CD4-positive, alpha-beta T cell (primary cell): Measurements from ENCODE around the gene KCNMA1. TPM values are rescaled to one million over a fixed set of nuclear protein-coding genes. Genes with fewer than 3 reads are reported as not detected.

Experiments
- ATAC-seq: fragments of 200-7000 bp; cut with Tn5 transposase; one replicate; pipeline ENCODE4 v1.10.0; 2022; ENCODE audit warnings: mild to moderate bottlenecking; ENCODE audit not compliant: poor library complexity
- CTCF ChIA-PET: fragments of 350-600 bp; sonication (Branson Sonifier 250); formaldehyde crosslinking; loops from one replicate; lab custom pipeline; 2021; ENCODE audit warnings: antibody characterized with exemption, inconsistent platforms; lab: Charles Lee
- POLR2A ChIA-PET: fragments of 350-600 bp; sonication (Branson Sonifier 250); formaldehyde crosslinking; loops from one replicate; lab custom pipeline; 2021; ENCODE audit warnings: antibody characterized with exemption, inconsistent platforms; lab: Charles Lee
- DNase-seq, 14 experiments: peaks; one replicate each; pipeline ENCODE4 v3.0.0-alpha.2; 2013 to 2020; ENCODE audit warnings: mixed read lengths in 2 of 14
- H3K27ac ChIP-seq, 2 donors: one replicate each; pipeline versions ENCODE4 v1.5.1 to v1.7.0; 2013; ENCODE audit warnings: low read length in 2 of 2, low read depth in 1 of 2, mild to moderate bottlenecking in 1 of 2
- H3K27me3 ChIP-seq, 2 experiments: 1 replicate in 1 of 2; 2 replicates in 1 of 2; pipeline versions ENCODE4 v1.6.1 to v1.7.0; 2013; ENCODE audit warnings: low read length in 2 of 2, control low read depth in 1 of 2, mild to moderate bottlenecking in 1 of 2, moderate library complexity in 1 of 2; ENCODE audit not compliant: insufficient read depth in 2 of 2, control insufficient read depth in 1 of 2
- H3K36me3 ChIP-seq: one replicate; pipeline ENCODE4 v1.6.1; 2013; ENCODE audit warnings: low read length, control low read depth; ENCODE audit not compliant: insufficient read depth
- H3K4me1 ChIP-seq: one replicate; pipeline ENCODE4 v1.6.1; 2013; ENCODE audit warnings: low read length, control low read depth; ENCODE audit not compliant: insufficient read depth
- H3K4me3 ChIP-seq: one replicate; pipeline ENCODE4 v1.5.1; 2013; ENCODE audit warnings: mild to moderate bottlenecking, low read length, moderate library complexity
- H3K9me3 ChIP-seq, 2 experiments: 1 replicate in 1 of 2; 2 replicates in 1 of 2; pipeline versions ENCODE4 v1.6.1 to v1.7.0; 2013; ENCODE audit warnings: low read length in 2 of 2, mild to moderate bottlenecking in 2 of 2, control low read depth in 1 of 2, moderate library complexity in 1 of 2; ENCODE audit not compliant: control insufficient read depth in 1 of 2, insufficient read depth in 1 of 2
- H3K27ac Mint-ChIP-seq: one replicate; pipeline ENCODE4 v1.8.0; 2020; ENCODE audit warnings: mixed read lengths
- H3K27me3 Mint-ChIP-seq: one replicate; pipeline ENCODE4 v1.8.0; 2021; ENCODE audit warnings: mixed read lengths
- H3K36me3 Mint-ChIP-seq: one replicate; pipeline ENCODE4 v1.8.0; 2021; ENCODE audit warnings: low read depth, mixed read lengths
- H3K4me1 Mint-ChIP-seq: one replicate; pipeline ENCODE4 v1.8.0; 2021; ENCODE audit warnings: low read depth, mixed read lengths
- H3K4me3 Mint-ChIP-seq: one replicate; pipeline ENCODE4 v1.8.0; 2020; ENCODE audit warnings: mild to moderate bottlenecking, mixed read lengths
- H3K9me3 Mint-ChIP-seq: one replicate; pipeline ENCODE4 v1.8.0; 2020; ENCODE audit warnings: mixed read lengths
- intact Hi-C, 2 experiments: fragments of 100-400 bp; cut with DNase I in 1 of 2; cut with micrococcal nuclease in 1 of 2; formaldehyde crosslinking; loops; one replicate each; pipeline versions ENCODE4 v1.15.1 to v1.9.0; 2023 to 2025; cut with DNase I, micrococcal nuclease
- total RNA-seq, 174 experiments: library from RNA in 2 of 174; stranded (reverse) in 2 of 174; gene quantifications; one replicate each; pipeline ENCODE4 v1.2.3 and lab custom pipeline; 2021 to 2026
- TF ChIP-seq, protein P1 (sequence below): fragments of 200-600 bp; IDR thresholded peaks from one replicate; pipeline ENCODE4 v1.8.0; 2022; ENCODE audit warnings: antibody characterized with exemption, mild to moderate bottlenecking

Gene KCNMA1
- total RNA-seq, 2 experiments from 2014 or later: not detected

DNA sequence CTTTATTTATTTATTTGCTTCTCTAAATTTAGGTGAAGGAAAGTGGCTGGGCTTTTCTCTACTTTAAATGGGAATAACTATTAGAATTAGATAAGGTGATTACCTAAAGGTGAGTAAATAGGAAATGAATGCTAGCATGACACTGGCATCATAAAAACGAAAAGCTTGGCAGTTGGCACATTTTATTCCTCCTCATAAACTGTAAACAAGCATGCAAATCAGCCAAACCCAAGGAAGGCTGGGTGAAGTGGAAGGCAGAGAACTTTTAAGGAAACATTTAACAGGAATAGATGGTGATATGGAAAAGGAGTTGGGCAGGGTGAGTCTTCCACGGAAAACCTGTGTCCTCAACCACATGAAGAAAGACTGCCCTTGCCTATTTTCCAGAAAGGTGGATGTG, 669.1 kb downstream of the KCNMA1 start:
- DNase-seq (no peak), ATAC-seq (no peak)
- Mint-ChIP-seq H3K27ac (no peak overlapping the region), H3K36me3 (no peaks in the 10 kb centered on the region), H3K4me1 (no peaks in the 10 kb centered on the region), H3K4me3 (no peak overlapping the region), H3K27me3 (peaks cover 17% of the 10 kb centered on the region), H3K9me3 (no peaks in the 10 kb centered on the region)
- no peak overlapping the region for H3K27ac ChIP-seq
- H3K27me3 ChIP-seq: no peaks in the 10 kb centered on the region
- no peaks in the 10 kb centered on the region for H3K36me3 ChIP-seq
- no peak overlapping the region for H3K4me3 ChIP-seq
- intact Hi-C loops: no loop called here
- H3K4me1 ChIP-seq: no peaks in the 10 kb centered on the region
- CTCF ChIA-PET: no interaction called here
- TF ChIP-seq, protein P1, sequence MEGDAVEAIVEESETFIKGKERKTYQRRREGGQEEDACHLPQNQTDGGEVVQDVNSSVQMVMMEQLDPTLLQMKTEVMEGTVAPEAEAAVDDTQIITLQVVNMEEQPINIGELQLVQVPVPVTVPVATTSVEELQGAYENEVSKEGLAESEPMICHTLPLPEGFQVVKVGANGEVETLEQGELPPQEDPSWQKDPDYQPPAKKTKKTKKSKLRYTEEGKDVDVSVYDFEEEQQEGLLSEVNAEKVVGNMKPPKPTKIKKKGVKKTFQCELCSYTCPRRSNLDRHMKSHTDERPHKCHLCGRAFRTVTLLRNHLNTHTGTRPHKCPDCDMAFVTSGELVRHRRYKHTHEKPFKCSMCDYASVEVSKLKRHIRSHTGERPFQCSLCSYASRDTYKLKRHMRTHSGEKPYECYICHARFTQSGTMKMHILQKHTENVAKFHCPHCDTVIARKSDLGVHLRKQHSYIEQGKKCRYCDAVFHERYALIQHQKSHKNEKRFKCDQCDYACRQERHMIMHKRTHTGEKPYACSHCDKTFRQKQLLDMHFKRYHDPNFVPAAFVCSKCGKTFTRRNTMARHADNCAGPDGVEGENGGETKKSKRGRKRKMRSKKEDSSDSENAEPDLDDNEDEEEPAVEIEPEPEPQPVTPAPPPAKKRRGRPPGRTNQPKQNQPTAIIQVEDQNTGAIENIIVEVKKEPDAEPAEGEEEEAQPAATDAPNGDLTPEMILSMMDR: no peak
- H3K9me3 ChIP-seq: no peaks in the 10 kb centered on the region
- POLR2A ChIA-PET: no interaction called here

GRCh38 chr10:76962851-76963250, 674.8 kb downstream of the KCNMA1 start:
- Histone ChIP-seq H3K4me3 (no peak overlapping the region), H3K36me3 (no peaks in the 10 kb centered on the region), H3K4me1 (no peaks in the 10 kb centered on the region), H3K27me3 (no peaks in the 10 kb centered on the region), H3K27ac (no peak overlapping the region), H3K9me3 (no peaks in the 10 kb centered on the region)
- intact Hi-C loops: no loop called here
- H3K36me3 Mint-ChIP-seq: no peaks in the 10 kb centered on the region
- no peak overlapping the region for H3K4me3 Mint-ChIP-seq
- ATAC-seq (no peak), DNase-seq (no peak)
- CTCF ChIA-PET: no interaction called here
- H3K27ac Mint-ChIP-seq: no peak overlapping the region
- H3K4me1 Mint-ChIP-seq: peaks cover 8% of the 10 kb centered on the region
- TF ChIP-seq, protein P1: no peak
- POLR2A ChIA-PET: no interaction called here
- H3K27me3 Mint-ChIP-seq: peaks cover 14% of the 10 kb centered on the region
- H3K9me3 Mint-ChIP-seq: peaks cover 2% of the 10 kb centered on the region

- intact Hi-C loops: no loop called here
- peaks cover 7% of the 10 kb centered on the region for H3K27me3 Mint-ChIP-seq
- no peak overlapping the region for H3K27ac Mint-ChIP-seq
- TF ChIP-seq, protein P1: no peak
- no peak overlapping the region for H3K4me3 Mint-ChIP-seq
- peaks cover 2% of the 10 kb centered on the region for H3K9me3 Mint-ChIP-seq
- Histone ChIP-seq H3K27ac (no peak overlapping the region), H3K4me1 (no peaks in the 10 kb centered on the region), H3K9me3 (no peaks in the 10 kb centered on the region), H3K4me3 (no peak overlapping the region), H3K36me3 (no peaks in the 10 kb centered on the region), H3K27me3 (no peaks in the 10 kb centered on the region)
- ChIA-PET POLR2A (no interaction called here), CTCF (no interaction called here)
- H3K4me1 Mint-ChIP-seq: peaks cover 8% of the 10 kb centered on the region
- no peaks in the 10 kb centered on the region for H3K36me3 Mint-ChIP-seq
- no peak for DNase-seq
- ATAC-seq: no peak
Observed at GRCh38 chr10:76961841-76962240, 675.8 kb downstream of the KCNMA1 start.
